ENCODE data around the gene TMCO4. TPM values are rescaled to one million over a fixed set of nuclear protein-coding genes. Genes with fewer than 3 reads are reported as not detected.

The TMCO4 gene
- total RNA-seq, 2 donors from 2014 or later, result 19.6 to 22.1 TPM

DNA sequence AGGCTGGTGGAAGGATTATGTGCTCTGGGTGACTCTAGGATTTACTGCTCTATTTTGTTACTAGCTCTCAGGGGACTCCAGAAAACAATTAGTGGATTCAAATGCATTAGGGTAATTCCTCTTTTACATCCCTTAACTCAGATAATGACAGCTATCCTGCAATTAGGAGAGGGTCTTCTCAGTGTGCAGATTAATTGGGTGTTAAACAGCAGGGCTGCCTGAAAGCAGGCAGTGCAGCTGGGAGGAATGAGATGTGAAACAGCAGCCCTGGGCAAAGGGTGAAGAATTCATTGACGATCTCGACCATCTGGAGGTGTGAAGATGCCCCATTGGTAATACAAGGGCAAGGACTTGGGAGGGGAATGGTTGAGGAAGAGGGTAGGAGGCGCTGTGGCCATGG, 68.9 kb downstream of the TMCO4 start:
- no peak for ATAC-seq (replicated peaks in 1 of 2)
- DNase-seq, result no peak
- Mint-ChIP-seq H3K27ac (no peak overlapping the region), H3K36me3 (ENCODE audit: insufficient read depth in 2 of 2) (peaks cover 6 to 7% of the 10 kb centered on the region in 2 donors), H3K4me3 (no peak overlapping the region), H3K27me3 (ENCODE audit: low read depth) (no peaks in the 10 kb centered on the region), H3K4me1 (ENCODE audit: low read depth) (no peaks in the 10 kb centered on the region), H3K9me3 (peaks cover 3 to 5% of the 10 kb centered on the region in 2 donors)

DNA sequence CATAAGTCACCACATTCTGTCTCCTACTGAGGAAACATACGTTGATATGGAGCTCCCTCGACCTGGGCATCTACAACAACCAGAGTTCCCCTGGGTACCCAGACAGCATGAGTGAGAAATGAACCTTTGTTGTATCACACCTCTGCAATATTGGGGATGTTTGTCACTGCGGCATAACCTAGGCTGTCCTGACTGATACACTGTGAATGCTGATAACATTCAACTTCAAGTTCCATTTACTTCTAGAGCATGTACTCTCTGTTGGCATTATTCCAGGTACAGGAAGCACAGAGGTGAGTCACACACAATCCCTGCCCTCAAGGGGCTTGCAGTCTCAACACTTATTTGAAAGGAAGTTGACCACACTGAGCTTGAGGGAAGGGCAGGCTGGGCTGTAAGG, 69.5 kb downstream of the TMCO4 start:
- H3K4me3 Mint-ChIP-seq, result no peak overlapping the region
- H3K4me1 Mint-ChIP-seq (ENCODE audit: low read depth), result no peaks in the 10 kb centered on the region
- H3K27me3 Mint-ChIP-seq (ENCODE audit: low read depth), result no peaks in the 10 kb centered on the region
- H3K36me3 Mint-ChIP-seq (ENCODE audit: insufficient read depth in 2 of 2), result peaks cover 6 to 7% of the 10 kb centered on the region in 2 donors
- no peak for DNase-seq
- no peak for ATAC-seq (replicated peaks in 1 of 2)
- no peak overlapping the region for H3K27ac Mint-ChIP-seq
- peaks cover 3 to 5% of the 10 kb centered on the region in 2 donors for H3K9me3 Mint-ChIP-seq

DNA sequence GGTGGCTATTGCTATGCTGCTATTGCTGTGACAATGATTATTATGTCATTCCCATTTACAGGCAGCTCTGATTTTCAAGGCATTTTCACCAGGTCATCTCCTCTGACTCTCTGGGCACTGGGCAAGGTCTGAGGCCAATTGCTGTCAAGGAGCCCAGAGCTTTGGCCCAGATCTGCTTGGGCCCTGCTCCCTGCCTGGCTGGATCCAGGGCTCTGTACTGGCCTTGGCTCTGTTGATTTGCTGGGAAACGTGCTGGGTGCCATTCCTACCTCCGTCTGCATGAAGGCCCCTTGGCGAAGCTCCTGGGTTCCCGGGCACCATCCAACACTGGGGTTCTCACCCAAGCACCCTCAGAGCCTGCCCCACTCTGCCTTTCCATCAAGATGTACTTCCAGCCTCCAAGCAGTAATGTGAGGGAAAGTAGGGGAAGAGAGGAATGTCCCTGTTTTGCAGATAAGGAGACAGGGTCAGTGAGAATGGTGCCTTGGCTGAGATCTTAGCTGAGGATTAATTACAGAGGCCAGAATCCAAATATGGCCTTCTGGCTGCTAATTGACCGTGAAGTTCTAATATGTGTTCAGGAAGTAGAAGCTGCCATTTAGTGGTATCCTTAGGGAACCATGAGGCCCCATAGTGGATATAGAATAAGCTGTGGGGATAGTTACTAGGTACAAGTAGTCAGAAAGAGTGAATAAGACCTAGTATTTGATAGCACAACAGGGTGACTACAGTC, 71.1 kb downstream of the TMCO4 start:
- Mint-ChIP-seq H3K27ac (no peak overlapping the region), H3K4me3 (no peak overlapping the region), H3K36me3 (ENCODE audit: insufficient read depth in 2 of 2) (peaks cover 6 to 7% of the 10 kb centered on the region in 2 donors), H3K9me3 (peaks cover 3 to 5% of the 10 kb centered on the region in 2 donors), H3K27me3 (ENCODE audit: low read depth) (no peaks in the 10 kb centered on the region), H3K4me1 (ENCODE audit: low read depth) (no peaks in the 10 kb centered on the region)
- ATAC-seq (replicated peaks in 1 of 2) (no peak), DNase-seq (no peak)

DNA sequence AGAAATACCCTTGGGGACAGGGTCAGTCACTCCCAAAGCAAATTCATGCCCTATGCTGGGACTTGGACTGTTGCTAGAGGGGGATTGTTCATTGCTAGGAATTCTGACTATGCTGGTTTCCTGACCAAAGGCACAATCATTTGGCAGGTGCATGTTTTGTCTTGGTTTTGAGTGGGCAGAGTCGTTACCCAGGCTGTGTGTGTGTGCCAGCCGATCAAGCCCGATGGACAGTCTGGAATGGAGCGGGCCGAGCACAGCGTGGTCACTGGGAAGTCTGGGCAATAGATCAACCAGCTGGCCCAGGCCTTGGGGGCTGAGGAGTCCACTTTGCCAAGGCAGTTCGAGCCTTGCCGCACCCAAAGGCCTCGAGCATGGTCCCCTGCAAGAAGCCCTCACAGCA, 74.1 kb downstream of the TMCO4 start:
- peaks cover 2 to 5% of the 10 kb centered on the region in 2 donors for H3K36me3 Mint-ChIP-seq (ENCODE audit: insufficient read depth in 2 of 2)
- DNase-seq (no peak), ATAC-seq (replicated peaks in 1 of 2) (no peak)
- H3K27ac Mint-ChIP-seq, result no peak overlapping the region
- peaks cover 2% of the 10 kb centered on the region in 2 donors for H3K9me3 Mint-ChIP-seq
- no peaks in the 10 kb centered on the region for H3K27me3 Mint-ChIP-seq (ENCODE audit: low read depth)
- H3K4me3 Mint-ChIP-seq, result no peak overlapping the region
- H3K4me1 Mint-ChIP-seq (ENCODE audit: low read depth), result peaks cover 5% of the 10 kb centered on the region

DNA sequence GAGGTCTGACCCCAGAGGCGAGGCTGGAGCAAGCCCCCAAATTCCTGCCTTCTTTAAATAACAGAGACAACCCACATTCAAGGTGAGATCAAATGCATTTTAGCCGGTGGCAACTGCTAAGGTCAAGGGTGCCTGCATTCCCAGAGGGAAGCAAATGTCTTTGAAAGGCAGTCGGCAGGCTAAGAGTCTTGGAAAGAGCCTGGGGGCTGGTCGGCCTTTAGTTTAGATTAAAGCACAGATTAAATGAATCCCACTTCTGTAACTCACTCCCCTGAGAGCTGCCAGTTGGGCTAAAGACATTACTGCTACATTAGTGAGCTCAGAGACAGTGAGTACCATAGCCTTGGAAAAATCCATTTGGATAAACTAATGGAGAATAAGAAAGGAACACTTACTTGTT, 75.8 kb downstream of the TMCO4 start:
- ATAC-seq (replicated peaks in 1 of 2) (no peak), DNase-seq (no peak)
- H3K9me3 Mint-ChIP-seq, result no peaks in the 10 kb centered on the region
- H3K36me3 Mint-ChIP-seq (ENCODE audit: insufficient read depth in 2 of 2), result peaks cover 0 to 3% of the 10 kb centered on the region in 2 donors
- no peak overlapping the region for H3K4me3 Mint-ChIP-seq
- H3K27ac Mint-ChIP-seq, result no peak overlapping the region
- no peaks in the 10 kb centered on the region for H3K27me3 Mint-ChIP-seq (ENCODE audit: low read depth)
- H3K4me1 Mint-ChIP-seq (ENCODE audit: low read depth), result peaks cover 7% of the 10 kb centered on the region

DNA sequence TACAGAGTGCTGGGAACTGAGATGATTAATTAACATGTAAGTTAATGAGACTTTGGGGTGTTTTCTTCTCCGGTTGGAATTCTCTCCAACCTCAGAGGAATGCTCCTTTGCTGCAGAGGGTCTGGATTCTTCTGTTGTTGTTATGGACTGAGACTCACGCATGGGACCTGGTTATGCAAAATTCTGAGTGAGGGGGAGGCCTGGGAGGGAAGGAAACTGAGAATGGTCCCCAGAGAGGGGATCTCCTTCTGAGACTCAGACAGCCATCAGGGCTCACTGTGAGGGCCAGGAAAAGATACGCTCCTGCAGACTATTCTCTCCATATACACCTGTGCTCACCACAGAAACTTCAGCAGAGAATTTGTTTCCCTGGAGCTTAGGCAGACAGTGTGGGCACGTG, 78.7 kb downstream of the TMCO4 start:
- H3K4me3 Mint-ChIP-seq, result no peak overlapping the region
- DNase-seq (no peak), ATAC-seq (replicated peaks in 1 of 2) (no peak)
- H3K27me3 Mint-ChIP-seq (ENCODE audit: low read depth), result no peaks in the 10 kb centered on the region
- H3K4me1 Mint-ChIP-seq (ENCODE audit: low read depth), result peaks cover 7% of the 10 kb centered on the region
- H3K9me3 Mint-ChIP-seq, result no peaks in the 10 kb centered on the region
- no peaks in the 10 kb centered on the region for H3K36me3 Mint-ChIP-seq (ENCODE audit: insufficient read depth in 2 of 2)
- H3K27ac Mint-ChIP-seq, result no peak overlapping the region

DNA sequence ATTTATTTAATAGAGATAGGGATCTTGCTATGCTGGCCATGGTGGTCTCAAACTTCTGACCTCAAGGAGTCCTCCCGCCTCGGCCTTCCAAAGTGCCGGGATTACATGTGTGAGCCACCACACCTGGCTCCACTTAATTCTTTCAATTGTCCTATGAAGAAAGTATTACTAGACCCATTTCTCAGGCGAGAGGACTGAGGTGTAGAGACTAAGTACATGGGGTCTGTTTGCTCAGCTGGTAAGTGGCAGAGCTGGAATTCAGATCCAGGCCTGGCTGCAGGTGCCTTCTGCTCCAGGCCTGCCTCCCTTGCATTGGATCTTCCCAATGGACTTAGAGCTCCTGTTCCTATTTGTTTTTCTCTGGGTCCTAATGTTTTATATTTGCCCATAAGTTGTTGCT, 79.5 kb downstream of the TMCO4 start:
- Mint-ChIP-seq H3K27me3 (ENCODE audit: low read depth) (no peaks in the 10 kb centered on the region), H3K36me3 (ENCODE audit: insufficient read depth in 2 of 2) (no peaks in the 10 kb centered on the region), H3K27ac (no peak overlapping the region), H3K9me3 (no peaks in the 10 kb centered on the region), H3K4me3 (no peak overlapping the region), H3K4me1 (ENCODE audit: low read depth) (peaks cover 13% of the 10 kb centered on the region)
- no peak for ATAC-seq (replicated peaks in 1 of 2)
- DNase-seq, result no peak

DNA sequence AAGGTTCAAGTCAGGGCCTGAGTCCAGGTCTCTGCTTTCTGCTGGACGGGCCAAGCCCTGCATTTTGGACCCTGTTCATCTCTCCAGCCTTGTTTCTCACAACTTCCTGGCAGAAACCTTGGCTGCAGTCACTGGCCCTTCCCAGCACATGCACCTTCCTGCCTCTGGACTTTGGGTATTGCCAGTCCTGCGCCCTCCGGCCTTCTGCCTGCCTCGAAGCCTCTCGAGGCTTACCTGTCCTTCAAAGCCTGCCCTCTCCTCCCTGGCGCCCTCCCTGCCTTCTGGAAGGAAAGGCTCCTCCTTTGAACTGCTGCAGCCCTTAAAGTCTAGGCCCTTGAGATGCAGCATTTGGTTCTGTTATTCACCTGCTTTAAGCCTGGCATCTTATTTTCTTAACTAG, 82.2 kb downstream of the TMCO4 start:
- peaks cover 23% of the 10 kb centered on the region for H3K4me1 Mint-ChIP-seq (ENCODE audit: low read depth)
- DNase-seq (no peak), ATAC-seq (replicated peaks in 1 of 2) (no peak)
- no peak overlapping the region for H3K4me3 Mint-ChIP-seq
- H3K27ac Mint-ChIP-seq, result no peak overlapping the region
- H3K9me3 Mint-ChIP-seq, result no peaks in the 10 kb centered on the region
- H3K36me3 Mint-ChIP-seq (ENCODE audit: insufficient read depth in 2 of 2), result peaks cover 0 to 1% of the 10 kb centered on the region in 2 donors
- H3K27me3 Mint-ChIP-seq (ENCODE audit: low read depth), result no peaks in the 10 kb centered on the region

DNA sequence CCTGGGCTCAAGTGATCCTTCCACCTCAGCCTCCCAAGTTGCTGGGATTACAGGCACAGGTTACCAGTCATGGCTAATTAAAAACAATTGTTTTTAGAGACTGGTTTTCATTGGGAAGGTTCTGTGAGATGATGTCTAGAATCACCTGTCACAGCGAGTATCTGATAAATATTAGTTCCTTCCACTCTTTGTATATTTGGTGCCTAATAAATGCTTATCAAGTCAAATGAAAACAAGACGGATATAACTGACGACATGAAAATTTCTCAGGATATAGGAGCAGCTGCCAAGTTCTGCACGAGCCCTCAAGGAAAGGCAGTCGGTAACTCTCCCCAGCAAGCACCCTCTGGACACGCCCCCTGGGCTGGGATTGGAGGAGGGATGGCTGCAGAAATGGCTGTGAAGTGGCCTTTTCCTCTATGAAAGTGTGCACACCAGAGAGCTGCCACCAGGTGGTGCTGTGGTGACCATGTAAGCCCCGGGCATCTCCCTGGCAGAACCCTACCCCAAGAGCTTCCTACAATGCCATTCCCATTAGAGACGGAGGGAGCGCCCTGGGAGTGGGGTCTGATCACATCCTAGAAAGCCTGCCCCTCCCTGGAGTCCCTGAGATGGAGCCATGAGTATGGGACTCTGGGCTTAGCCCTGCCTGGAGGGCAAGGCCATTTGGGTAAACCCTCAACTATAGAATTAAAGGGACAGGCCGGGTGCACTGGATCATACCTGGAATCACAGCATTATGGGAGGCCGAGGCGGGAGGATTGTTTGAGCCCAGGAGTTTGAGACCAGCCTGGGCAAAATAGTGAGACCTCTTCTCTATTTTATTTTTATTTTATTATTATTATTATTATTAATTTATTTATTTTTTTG, 84.1 kb downstream of the TMCO4 start:
- peak; percentile 88 to 90 for DNase-seq
- Mint-ChIP-seq H3K4me3 (no peak overlapping the region), H3K27ac (no peak overlapping the region), H3K9me3 (no peaks in the 10 kb centered on the region), H3K4me1 (ENCODE audit: low read depth) (peaks cover 36% of the 10 kb centered on the region), H3K27me3 (ENCODE audit: low read depth) (no peaks in the 10 kb centered on the region), H3K36me3 (ENCODE audit: insufficient read depth in 2 of 2) (peaks cover under 1 to 4% of the 10 kb centered on the region in 2 donors)
- peak; percentile 46 to 61 for ATAC-seq (replicated peaks in 1 of 2)

DNA sequence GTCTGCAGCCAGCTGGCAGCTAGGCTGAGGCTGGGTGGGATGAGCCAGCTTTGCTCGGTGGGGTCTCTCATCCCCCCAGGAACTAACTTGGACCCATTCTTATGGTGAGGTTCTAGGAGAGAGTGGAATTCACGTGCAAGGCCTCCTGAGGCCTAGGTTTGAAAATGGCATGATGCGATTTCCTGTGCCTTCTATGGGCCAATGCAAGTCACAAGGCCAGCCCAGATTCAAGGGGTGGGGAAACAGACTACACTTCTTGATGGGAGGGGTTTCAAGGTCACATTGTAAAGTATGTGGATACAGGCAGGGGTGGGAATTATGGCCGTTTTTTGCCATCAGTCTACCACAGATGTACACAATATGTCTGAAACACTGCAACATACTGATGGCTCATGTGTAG, 86.8 kb downstream of the TMCO4 start:
- Mint-ChIP-seq H3K9me3 (no peaks in the 10 kb centered on the region), H3K4me1 (ENCODE audit: low read depth) (peaks cover 52% of the 10 kb centered on the region), H3K27me3 (ENCODE audit: low read depth) (no peaks in the 10 kb centered on the region), H3K27ac (no peak overlapping the region), H3K36me3 (ENCODE audit: insufficient read depth in 2 of 2) (peaks cover 4 to 7% of the 10 kb centered on the region in 2 donors), H3K4me3 (no peak overlapping the region)
- ATAC-seq (replicated peaks in 1 of 2), result no peak
- DNase-seq, result peak in 1 of 2 donors; percentile 9

DNA sequence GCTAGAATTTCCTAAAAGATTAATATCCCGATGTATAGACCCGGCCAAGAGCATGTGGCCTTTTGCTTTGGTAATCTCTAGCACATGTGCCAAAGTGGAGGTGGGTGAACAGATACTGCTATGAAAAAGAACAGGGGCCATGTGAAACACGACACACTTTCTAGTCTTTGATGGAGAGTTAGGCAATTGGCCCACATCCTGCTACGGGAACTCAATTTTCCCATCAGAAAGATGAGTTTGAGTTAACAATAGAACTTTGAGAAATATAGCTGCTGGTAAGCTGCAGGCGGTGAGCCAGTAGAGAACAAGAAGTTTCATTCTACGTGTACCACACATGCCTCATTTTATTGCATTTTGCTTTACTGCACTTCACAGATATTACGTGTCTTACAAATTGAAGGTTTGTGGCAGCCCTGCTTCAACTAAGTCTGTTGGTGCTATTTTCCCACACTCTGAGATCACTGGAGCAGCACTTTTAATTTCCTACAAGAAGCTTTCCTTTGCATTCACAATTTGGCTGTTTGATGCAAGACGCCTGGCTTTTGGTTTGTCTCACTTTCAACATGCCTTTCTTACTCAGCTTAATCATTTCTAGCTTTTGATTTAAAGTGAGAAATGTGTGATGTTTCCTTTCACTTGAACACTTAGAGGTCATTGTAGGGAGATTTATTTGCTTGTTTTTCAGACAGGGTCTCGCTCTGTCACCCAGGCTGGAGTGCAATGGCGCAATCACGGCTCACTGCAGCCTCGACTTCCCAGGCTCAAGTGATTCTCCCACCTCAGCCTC, 88.7 kb downstream of the TMCO4 start:
- H3K4me3 Mint-ChIP-seq, result peak overlapping the region; percentile 64 to 67
- no peaks in the 10 kb centered on the region for H3K9me3 Mint-ChIP-seq
- H3K27ac Mint-ChIP-seq, result peak overlapping the region; percentile 93
- ATAC-seq (replicated peaks in 1 of 2) (peak; percentile 85), DNase-seq (peak; percentile 59 to 60)
- peaks cover 52% of the 10 kb centered on the region for H3K4me1 Mint-ChIP-seq (ENCODE audit: low read depth)
- no peaks in the 10 kb centered on the region for H3K27me3 Mint-ChIP-seq (ENCODE audit: low read depth)
- peaks cover 4 to 7% of the 10 kb centered on the region in 2 donors for H3K36me3 Mint-ChIP-seq (ENCODE audit: insufficient read depth in 2 of 2)

DNA sequence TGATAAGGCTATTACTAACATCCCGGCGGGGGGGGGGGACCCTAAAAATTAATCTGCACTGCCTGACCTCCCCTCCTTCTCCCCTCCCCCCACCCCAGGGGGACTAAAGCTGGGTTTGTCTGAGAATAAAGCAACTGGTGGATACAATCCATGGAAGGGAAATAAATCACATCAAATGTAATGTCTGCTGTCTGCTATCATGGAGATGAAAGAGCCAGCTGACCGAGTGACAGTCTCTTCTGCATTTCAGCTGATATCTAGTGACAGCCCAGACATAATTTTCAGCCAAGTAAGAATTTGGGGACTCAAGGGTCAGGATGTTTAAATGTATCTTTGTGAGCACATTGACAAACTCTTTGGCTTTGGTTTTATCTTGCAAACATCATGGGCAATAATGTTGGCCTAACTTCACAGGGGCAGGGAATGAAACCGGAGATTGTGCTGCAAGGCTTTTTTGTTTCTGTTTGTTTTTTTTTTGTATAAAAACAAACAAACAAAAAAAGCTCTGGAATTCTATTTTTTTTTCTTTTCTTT, 90.4 kb downstream of the TMCO4 start:
- Mint-ChIP-seq H3K27me3 (ENCODE audit: low read depth) (no peaks in the 10 kb centered on the region), H3K9me3 (no peaks in the 10 kb centered on the region), H3K4me3 (no peak overlapping the region), H3K36me3 (ENCODE audit: insufficient read depth in 2 of 2) (peaks cover 4 to 7% of the 10 kb centered on the region in 2 donors), H3K27ac (no peak overlapping the region), H3K4me1 (ENCODE audit: low read depth) (peaks cover 46% of the 10 kb centered on the region)
- DNase-seq (no peak), ATAC-seq (replicated peaks in 1 of 2) (no peak)

Measured in activated T-cell treated with anti-CD3 and anti-CD28 coated beads, Interleukin-2, amount 50 U/mL, for 72 hours (primary cell).